Measurements from ENCODE around the gene ZNF691.

Gene ZNF691, protein sequence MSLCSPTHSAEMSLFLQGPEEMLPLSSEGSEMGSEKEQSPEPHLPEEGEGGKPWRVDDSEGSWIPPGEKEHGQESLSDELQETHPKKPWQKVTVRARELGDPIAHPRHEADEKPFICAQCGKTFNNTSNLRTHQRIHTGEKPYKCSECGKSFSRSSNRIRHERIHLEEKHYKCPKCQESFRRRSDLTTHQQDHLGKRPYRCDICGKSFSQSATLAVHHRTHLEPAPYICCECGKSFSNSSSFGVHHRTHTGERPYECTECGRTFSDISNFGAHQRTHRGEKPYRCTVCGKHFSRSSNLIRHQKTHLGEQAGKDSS

DNA sequence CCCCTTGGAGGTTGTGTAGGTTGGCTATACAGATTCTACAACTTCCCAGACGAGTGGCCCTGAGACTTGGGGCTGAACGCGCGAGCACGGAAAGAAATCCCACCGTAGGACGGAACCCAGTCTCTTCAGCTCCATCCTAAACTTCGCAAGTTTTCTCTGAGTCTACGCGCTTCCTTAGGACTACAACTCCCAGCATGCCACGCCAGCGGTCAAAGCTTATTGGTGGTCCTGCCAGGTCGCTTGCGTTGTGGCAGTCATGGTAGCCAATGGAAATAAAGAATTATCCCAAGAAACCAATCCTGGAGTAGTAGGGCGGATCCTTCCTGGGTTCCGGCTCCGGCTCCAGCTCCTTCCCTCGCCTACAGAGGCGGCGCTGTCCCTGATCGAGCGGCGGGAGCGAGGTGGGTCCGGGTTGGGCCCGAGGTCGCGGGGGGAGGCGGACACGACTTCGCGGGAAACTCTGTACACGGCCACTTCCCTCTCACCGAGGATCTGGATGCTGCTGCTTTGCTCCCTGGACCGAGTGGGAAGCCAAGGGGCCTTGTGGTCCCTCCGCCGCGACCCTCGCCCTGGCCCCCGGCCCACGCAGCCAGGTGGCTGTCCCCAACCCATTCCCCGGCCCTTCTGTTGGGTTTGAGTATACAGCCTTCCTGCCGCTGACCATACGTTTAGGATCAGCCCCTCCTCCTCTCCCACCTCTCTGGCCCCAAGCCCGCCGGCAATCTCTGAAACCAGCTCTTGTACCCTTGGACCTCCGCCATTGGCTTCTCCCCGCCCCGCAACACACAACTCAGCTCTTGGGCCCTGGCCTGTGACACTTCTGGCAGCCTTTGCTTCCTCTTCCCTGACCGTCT, at the start of gene ZNF691:
Gene ZNF691 (plus strand): TSS at position 357 of the 854 bp plus-strand sequence. CDS start 3,046 bp downstream, outside the sequence.
- peak within 1 kb of the TSS; percentile 89 for H3K4me3 ChIP-seq (ENCODE audit: low read depth, low read length)
- TF ChIP-seq CTCF (conservative IDR thresholded peaks at IDR 0.05; ENCODE audit: low read depth, low read length) = peak; percentile 61

GRCh38 chr1:42797414-42797813, 49.0 kb upstream of the ZNF691 start:
- H3K4me3 ChIP-seq (ENCODE audit: low read depth, low read length) = no peak overlapping the region
- TF ChIP-seq CTCF (conservative IDR thresholded peaks at IDR 0.05; ENCODE audit: low read depth, low read length) = no peak
- no peak for DNase-seq (ENCODE audit: low read depth)

More for the DNA sequence above, at the start of gene ZNF691:
- peak; percentile 99 for DNase-seq (ENCODE audit: low read depth)

GRCh38 chr1:42797979-42798378, 48.4 kb upstream of the ZNF691 start:
- DNase-seq (ENCODE audit: low read depth) = no peak
- H3K4me3 ChIP-seq (ENCODE audit: low read depth, low read length) = no peak overlapping the region
- TF ChIP-seq CTCF (conservative IDR thresholded peaks at IDR 0.05; ENCODE audit: low read depth, low read length) = no peak

DNA sequence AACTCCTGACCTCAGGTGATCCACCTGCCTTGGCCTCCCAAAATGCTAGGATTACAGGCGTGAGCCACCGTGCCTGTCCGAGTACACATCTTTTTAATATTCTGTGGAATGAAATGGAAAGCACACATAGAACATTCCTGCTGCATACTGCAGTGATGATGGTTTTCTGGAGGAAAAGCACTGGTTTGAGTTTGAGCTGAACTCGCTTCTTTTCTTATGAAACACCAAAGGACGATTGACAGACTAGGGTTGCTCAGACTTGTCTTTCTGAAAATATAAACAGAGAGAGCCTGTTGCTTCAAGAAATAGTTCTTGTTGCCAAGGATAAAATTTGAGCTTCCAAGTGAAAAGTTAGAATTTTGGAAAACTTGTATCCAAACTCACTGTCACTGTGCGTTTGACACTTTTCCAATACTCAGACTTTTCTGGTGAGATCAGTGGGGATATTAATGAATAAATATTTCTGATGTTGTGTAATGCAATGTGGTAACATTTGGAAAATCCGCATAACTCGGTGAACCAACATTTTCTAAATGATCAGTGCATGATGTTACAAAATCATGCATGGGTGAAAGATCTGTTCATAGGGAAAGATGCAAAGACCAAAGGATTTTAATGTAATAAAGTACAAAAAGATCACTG, 44.5 kb upstream of the ZNF691 start:
- no peak overlapping the region for H3K4me3 ChIP-seq (ENCODE audit: low read depth, low read length)
- TF ChIP-seq CTCF (conservative IDR thresholded peaks at IDR 0.05; ENCODE audit: low read depth, low read length) = no peak
- DNase-seq (ENCODE audit: low read depth) = no peak

- DNase-seq (ENCODE audit: low read depth) = no peak
- TF ChIP-seq CTCF (conservative IDR thresholded peaks at IDR 0.05; ENCODE audit: low read depth, low read length) = no peak
- no peak overlapping the region for H3K4me3 ChIP-seq (ENCODE audit: low read depth, low read length)
Measured at GRCh38 chr1:42806171-42806570, 40.2 kb upstream of the ZNF691 start.

GRCh38 chr1:42806593-42806992, 39.8 kb upstream of the ZNF691 start:
- no peak for DNase-seq (ENCODE audit: low read depth)
- H3K4me3 ChIP-seq (ENCODE audit: low read depth, low read length) = no peak overlapping the region
- no peak for TF ChIP-seq CTCF (conservative IDR thresholded peaks at IDR 0.05; ENCODE audit: low read depth, low read length)
